ENCODE results near the gene MLXIPL.

The MLXIPL gene

GRCh38 chr7:73549176-73549575 is 75.1 kb downstream of the MLXIPL start:
- DNase-seq = no peak

DNA sequence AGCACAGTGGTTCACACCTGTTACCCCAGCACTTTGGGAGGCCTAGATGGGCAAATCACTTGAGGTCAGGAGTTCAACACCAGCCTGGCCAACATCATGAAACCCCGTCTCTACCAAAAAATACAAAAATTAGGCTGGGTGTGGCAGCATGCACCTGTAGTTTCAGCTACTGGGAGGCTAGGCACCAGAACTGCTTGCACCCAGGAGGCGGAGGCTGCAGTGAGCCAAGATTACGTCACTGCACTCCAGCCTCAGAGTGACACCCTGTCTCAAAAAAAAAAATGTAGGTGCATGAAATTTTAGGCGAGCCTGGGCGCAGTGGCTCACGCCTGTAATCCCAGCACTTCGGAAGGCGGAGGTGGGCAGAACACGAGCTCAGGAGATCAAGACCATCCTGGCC is 76.5 kb downstream of the MLXIPL start:
- DNase-seq = no peak

DNA sequence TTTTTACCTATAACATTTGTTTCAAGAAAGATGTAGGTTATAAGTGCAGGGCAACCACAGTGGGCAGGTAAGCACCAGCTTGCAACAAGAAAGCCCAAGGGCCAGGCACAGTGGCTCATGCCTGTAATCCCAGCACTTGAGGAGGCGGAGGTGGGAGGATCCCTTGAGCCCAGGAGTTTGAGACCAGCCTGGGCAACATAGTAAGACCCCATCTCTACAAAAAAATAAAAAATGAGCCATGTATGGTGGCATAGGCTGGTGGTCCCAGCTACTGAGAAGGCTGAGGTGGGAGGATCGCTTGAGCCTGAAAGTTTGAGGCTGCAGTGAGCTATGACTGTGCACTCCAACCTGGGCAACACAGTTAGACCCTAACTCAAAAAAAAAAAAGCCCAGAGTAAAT is 79.6 kb downstream of the MLXIPL start:
- no peak for DNase-seq
